Esophagus (tissue), 2 donors: ENCODE results near the gene PTPRR. TPM values are rescaled to one million over a fixed set of nuclear protein-coding genes. Genes with fewer than 3 reads are reported as not detected.

Experiments
- H3K27ac ChIP-seq, 2 donors: one replicate each; pipeline ENCODE4 v1.5.1; 2013; ENCODE audit warnings: low read depth in 2 of 2, mild to moderate bottlenecking in 2 of 2, inconsistent platforms in 1 of 2, low read length in 1 of 2, moderate library complexity in 1 of 2
- H3K27me3 ChIP-seq, 2 donors: one replicate each; pipeline ENCODE4 v1.6.1; 2013; ENCODE audit warnings: low read length in 2 of 2, control low read depth in 1 of 2, mild to moderate bottlenecking in 1 of 2; ENCODE audit not compliant: insufficient read depth in 2 of 2, control insufficient read depth in 1 of 2
- H3K36me3 ChIP-seq, 2 donors: one replicate each; pipeline ENCODE4 v1.6.1; 2013; ENCODE audit warnings: low read length in 1 of 2; ENCODE audit not compliant: control insufficient read depth in 2 of 2, insufficient read depth in 2 of 2
- H3K4me1 ChIP-seq, 2 donors: one replicate each; pipeline ENCODE4 v1.6.1; 2013; ENCODE audit warnings: low read length in 1 of 2; ENCODE audit not compliant: control insufficient read depth in 2 of 2, insufficient read depth in 2 of 2
- H3K4me3 ChIP-seq, 2 donors: one replicate each; pipeline ENCODE4 v1.5.1; 2013; ENCODE audit warnings: low read length in 2 of 2, mild to moderate bottlenecking in 2 of 2, low read depth in 1 of 2, moderate library complexity in 1 of 2
- H3K9me3 ChIP-seq, 2 donors: one replicate each; pipeline ENCODE4 v1.6.1; 2013; ENCODE audit warnings: mild to moderate bottlenecking in 2 of 2, low read depth in 1 of 2, low read length in 1 of 2, moderate library complexity in 1 of 2; ENCODE audit not compliant: control insufficient read depth in 2 of 2, insufficient read depth in 1 of 2
- WGBS, 2 donors: extraction: QIAGEN DNeasy Blood & Tissue Kit; methylation state at CpG; one replicate each; pipeline ENCODE4 v1.1.7; 2013; 5-methylcytosine and 5-hydroxymethylcytosine counted together
- polyA plus RNA-seq, 2 donors: library from polyadenylated mRNA; stranded (reverse); fragments of 200-250 nt; gene quantifications; one replicate each; pipeline ENCODE4 v1.2.3, GENCODE V29; 2013
- donor health status: healthy with polysubstance abuse.
- donor health status: Bipolar disorder and iron deficiency.

Gene PTPRR
- polyA plus RNA-seq, 2 donors: 0.05 to 0.06 TPM

GRCh38 chr12:70919597-70920035 is 922 bp downstream of the PTPRR start:
- Histone ChIP-seq H3K27ac (no peak overlapping the region), H3K27me3 (no peaks in the 10 kb centered on the region), H3K36me3 (no peaks in the 10 kb centered on the region), H3K4me3 (no peak overlapping the region), H3K9me3 (no peaks in the 10 kb centered on the region), H3K4me1 (no peaks in the 10 kb centered on the region)
- 16 to 18% methylated on average over 10 of the region's 10 CpGs for WGBS, 2 donors

GRCh38 chr12:70919176-70919575 is 1.4 kb downstream of the PTPRR start:
- no peaks in the 10 kb centered on the region for H3K9me3 ChIP-seq
- no peak overlapping the region for H3K4me3 ChIP-seq
- H3K27me3 ChIP-seq: no peaks in the 10 kb centered on the region
- WGBS, 2 donors: 74 to 82% methylated on average over 2 of the region's 2 CpGs
- no peaks in the 10 kb centered on the region for H3K36me3 ChIP-seq
- no peaks in the 10 kb centered on the region for H3K4me1 ChIP-seq
- H3K27ac ChIP-seq: no peak overlapping the region

DNA sequence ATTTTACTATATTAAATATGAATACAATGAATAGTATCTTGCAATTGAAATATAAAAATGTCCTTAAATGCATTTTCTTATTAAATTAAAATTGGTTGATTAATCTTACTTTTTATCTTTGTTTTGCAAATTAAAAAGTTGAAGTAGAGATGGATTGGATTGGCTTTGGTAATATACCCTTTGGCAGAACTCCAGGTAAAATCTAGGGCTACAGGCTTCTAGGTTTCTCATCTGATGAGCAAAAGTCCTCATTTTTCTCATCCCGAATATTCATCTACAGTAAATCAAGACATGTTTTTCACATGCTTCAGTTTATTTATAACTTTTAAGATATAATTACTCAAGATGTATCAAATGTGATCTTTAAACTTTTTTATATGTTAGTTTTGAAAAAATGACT is 2.2 kb downstream of the PTPRR start:
- Histone ChIP-seq H3K4me1 (no peaks in the 10 kb centered on the region), H3K27ac (no peak overlapping the region), H3K27me3 (no peaks in the 10 kb centered on the region), H3K9me3 (no peaks in the 10 kb centered on the region), H3K4me3 (no peak overlapping the region), H3K36me3 (no peaks in the 10 kb centered on the region)
- WGBS, 2 donors: 73 to 89% methylated on average over 1 of the region's 1 CpG

GRCh38 chr12:70910666-70911065 is 9.9 kb downstream of the PTPRR start:
- Histone ChIP-seq H3K9me3 (peaks cover 0 to 2% of the 10 kb centered on the region in 2 donors), H3K4me1 (no peaks in the 10 kb centered on the region), H3K4me3 (no peak overlapping the region), H3K27me3 (no peaks in the 10 kb centered on the region), H3K27ac (no peak overlapping the region), H3K36me3 (no peaks in the 10 kb centered on the region)
- WGBS, 2 donors: 57 to 60% methylated on average over 1 of the region's 1 CpG

DNA sequence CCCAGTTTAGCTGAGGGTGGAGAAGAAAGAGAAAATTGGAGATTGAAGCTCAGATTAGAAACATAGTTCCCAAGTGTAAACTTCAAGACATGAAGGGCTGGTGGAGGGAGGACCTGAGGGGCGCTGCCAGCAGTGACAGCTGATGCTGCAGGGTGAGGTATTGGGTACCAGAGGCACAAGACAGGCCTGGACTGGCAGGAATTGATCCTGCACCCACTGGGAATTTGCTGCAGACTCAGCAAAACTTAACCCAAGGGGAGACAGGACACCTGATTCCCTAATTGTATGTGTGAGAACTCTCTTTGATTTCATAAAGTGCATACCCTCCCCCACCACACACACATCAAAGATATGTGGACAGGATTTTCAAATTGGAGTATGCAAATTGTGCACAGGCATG is 11.6 kb downstream of the PTPRR start:
- Histone ChIP-seq H3K36me3 (no peaks in the 10 kb centered on the region), H3K4me1 (no peaks in the 10 kb centered on the region), H3K27ac (no peak overlapping the region), H3K4me3 (no peak overlapping the region), H3K9me3 (peaks cover 0 to 2% of the 10 kb centered on the region in 2 donors), H3K27me3 (no peaks in the 10 kb centered on the region)
- 53 to 55% methylated on average over 1 of the region's 1 CpG for WGBS, 2 donors

DNA sequence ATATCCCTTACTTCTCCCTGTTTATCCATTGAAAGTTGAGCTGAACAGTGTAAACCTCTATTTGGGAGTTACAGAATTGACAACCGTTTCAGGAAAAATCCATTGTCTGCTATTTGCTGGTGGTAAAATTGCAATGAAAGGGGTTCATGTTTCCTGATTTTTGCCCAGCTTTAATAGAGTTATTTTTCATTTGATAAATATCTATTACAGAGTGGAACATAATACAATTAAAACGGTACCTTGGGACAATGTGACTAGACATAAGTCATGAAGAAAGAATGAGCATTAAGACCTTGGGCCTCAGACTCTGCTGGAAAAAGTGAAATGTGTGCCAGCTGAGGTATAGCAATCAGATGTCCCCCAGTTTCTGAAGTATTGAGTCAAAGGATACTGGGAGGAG is 13.1 kb downstream of the PTPRR start:
- H3K4me1 ChIP-seq: no peaks in the 10 kb centered on the region
- no peaks in the 10 kb centered on the region for H3K36me3 ChIP-seq
- WGBS, 2 donors: 75 to 79% methylated on average over 2 of the region's 2 CpGs
- H3K27me3 ChIP-seq: no peaks in the 10 kb centered on the region
- H3K4me3 ChIP-seq: no peak overlapping the region
- H3K9me3 ChIP-seq: peaks cover 0 to 2% of the 10 kb centered on the region in 2 donors
- no peak overlapping the region for H3K27ac ChIP-seq

DNA sequence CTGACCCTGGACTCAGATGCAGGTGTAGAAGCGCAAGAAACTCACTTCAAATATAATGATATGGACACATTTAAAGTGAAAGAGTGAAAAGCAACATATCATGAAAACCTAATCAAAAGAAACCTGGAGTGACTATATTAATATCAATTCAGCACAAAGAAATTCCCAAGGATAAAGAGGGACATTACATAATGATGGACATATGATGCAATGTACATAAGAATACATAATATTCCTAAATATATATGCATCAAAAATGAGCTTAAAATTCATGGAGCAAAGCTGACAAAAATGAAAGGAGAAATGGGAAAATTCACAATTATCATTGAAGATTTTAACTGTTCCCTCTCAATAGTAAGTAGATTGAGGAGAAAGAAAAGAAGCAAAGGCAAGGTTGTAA is 24.6 kb downstream of the PTPRR start:
- no peak overlapping the region for H3K27ac ChIP-seq
- no peaks in the 10 kb centered on the region for H3K36me3 ChIP-seq
- no peaks in the 10 kb centered on the region for H3K4me1 ChIP-seq
- no peaks in the 10 kb centered on the region for H3K27me3 ChIP-seq
- 84 to 91% methylated on average over 1 of the region's 1 CpG for WGBS, 2 donors
- no peak overlapping the region for H3K4me3 ChIP-seq
- no peaks in the 10 kb centered on the region for H3K9me3 ChIP-seq

- no peak overlapping the region for H3K4me3 ChIP-seq
- H3K36me3 ChIP-seq: no peaks in the 10 kb centered on the region
- H3K4me1 ChIP-seq: no peaks in the 10 kb centered on the region
- 89% methylated on average over 5 of the region's 5 CpGs for WGBS, 2 donors
- no peaks in the 10 kb centered on the region for H3K9me3 ChIP-seq
- no peak overlapping the region for H3K27ac ChIP-seq
- H3K27me3 ChIP-seq: no peaks in the 10 kb centered on the region
These were observed 27.9 kb downstream of the PTPRR start for GRCh38 chr12:70892593-70892992.

DNA sequence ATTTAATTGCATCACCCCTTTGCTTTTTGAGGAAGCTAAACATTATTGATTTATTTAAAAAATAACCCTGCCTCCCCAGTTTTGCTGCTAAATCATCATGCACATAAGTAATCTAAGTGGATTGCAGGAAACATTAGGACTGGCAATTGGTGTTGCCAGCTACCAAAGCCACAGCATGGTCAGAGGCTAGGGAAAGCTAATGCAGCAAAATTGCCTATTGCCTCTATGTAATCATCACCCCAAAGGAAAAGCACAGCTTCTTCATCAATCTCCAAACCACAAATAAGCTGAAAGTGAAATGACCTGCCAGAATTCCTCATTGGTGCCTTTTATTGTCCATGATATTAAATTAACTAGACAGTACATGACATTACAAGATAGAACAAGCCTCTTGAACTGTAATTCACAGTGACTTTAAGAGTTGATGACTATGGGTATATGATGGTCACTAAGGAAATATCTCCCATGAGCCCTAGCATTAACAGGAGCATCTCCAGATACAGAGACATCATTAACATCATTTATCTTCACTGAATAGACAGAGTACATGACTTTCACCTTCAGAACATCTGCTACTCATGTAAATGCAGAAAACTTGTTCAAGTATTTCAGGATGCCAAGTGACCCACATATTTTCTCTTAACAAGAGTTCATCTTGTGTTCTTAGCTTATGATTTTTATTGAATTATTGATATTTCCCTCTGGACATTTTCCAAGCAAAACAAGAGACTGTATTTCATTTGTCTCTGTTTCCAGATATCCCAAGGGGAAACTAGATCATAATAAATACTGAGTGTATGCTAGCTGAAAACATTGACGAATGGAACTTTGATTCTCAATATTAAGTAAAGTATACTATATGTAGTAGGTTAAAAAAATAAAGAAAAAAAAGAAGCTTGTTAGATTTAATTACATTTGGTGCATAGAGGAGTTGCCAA is 29.4 kb downstream of the PTPRR start:
- Histone ChIP-seq H3K36me3 (no peaks in the 10 kb centered on the region), H3K27me3 (no peaks in the 10 kb centered on the region), H3K27ac (no peak overlapping the region), H3K9me3 (no peaks in the 10 kb centered on the region), H3K4me3 (no peak overlapping the region), H3K4me1 (no peaks in the 10 kb centered on the region)
- 75 to 81% methylated on average over 1 of the region's 1 CpG for WGBS, 2 donors

- no peak overlapping the region for H3K27ac ChIP-seq
- WGBS, 2 donors: 62 to 69% methylated on average over 3 of the region's 3 CpGs
These were observed 34.6 kb downstream of the PTPRR start for GRCh38 chr12:70885956-70886355.

More at GRCh38 chr12:70885956-70886355, 34.6 kb downstream of the PTPRR start:
- no peaks in the 10 kb centered on the region for H3K36me3 ChIP-seq
- H3K9me3 ChIP-seq: no peaks in the 10 kb centered on the region
- no peaks in the 10 kb centered on the region for H3K4me1 ChIP-seq
- no peak overlapping the region for H3K4me3 ChIP-seq
- no peaks in the 10 kb centered on the region for H3K27me3 ChIP-seq
